SH-SY5Y (cell line): ENCODE results near the gene RAB6D.

Experiments
- GATA2 ChIP-seq: IDR thresholded peaks from 2 replicates; pipeline ENCODE4 v1.6.1; 2011; ENCODE audit warnings: mild to moderate bottlenecking, low read depth, low read length
- GATA3 ChIP-seq: IDR thresholded peaks from 2 replicates; pipeline ENCODE4 v1.6.1; 2011; ENCODE audit warnings: low read depth, mild to moderate bottlenecking, low read length, moderate library complexity

DNA sequence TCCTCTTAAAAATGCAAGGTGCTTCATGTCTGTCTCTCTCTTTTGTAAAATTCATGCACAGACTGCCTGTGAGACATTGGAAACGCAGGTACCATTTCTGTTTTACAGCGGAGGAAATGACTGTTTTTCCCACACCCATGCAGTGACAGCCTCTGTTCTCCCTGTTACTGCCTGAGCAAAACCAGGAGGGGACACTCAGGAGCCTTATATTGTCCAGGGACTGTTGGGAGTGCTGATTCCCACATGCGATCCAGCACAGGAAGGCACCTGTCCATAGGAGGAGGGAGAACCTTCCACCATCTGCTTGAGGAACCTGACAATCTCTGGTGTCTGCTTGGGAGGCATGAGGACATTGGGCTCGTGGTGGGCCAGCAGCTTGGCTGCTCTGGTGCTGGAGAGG lies 36.9 kb upstream of the RAB6D start:
- no peak for TF ChIP-seq GATA2
- no peak for TF ChIP-seq GATA3
